Measurements from ENCODE around the gene ATP6V1B1.

Gene ATP6V1B1

DNA sequence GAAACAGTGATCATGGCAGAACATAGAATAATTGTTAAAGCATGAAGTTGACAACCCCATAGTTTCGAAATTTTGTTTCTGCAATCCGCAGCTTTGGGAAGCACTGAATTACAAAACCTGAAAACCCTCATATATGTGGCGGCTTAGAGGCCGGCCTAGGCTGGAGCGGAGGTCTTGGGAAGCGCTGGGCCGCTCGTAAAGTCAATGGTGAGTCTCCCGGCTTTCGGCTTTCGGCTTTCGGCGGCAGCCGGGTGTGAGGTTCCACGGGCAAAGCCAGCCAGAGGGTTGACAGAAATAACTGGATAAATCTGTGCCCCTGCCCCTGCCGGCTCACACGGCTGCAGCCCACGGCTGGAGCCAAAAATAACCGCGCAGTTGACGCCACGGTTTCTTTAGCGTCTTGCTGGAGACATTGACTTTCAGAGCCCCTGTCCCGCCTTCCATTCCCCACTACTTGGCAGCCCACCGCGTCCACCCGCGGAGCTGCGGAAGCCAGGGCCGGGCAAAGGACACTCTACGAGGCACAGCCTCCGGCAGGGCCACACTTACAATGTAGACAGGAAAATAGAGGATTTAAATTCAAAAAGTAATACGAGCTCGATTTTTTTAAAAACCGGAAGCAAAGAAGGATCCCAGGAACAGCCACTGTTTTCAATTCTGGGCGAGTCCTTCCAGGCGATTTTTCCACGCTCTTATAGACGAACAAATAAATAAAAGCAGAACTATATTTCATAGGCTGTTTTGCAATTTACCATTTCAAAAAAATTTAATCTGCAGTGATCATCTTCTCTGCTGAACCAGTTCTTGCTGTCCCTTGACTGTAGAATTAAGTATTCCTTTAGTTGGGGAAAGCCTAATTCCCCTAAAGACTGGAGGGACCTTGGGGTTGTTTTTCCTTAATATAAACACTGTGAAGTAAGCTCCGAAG lies 28.3 kb upstream of the ATP6V1B1 start:
- no peak for TF ChIP-seq Cebpa-rat (IDR thresholded peaks at IDR 0.05)
- Histone ChIP-seq H3K27me3 (peaks cover 58% of the 10 kb centered on the region), H3K27ac (no peak overlapping the region), H3K4me2 (no peak overlapping the region), H3K4me1 (no peaks in the 10 kb centered on the region), H3K36me3 (no peaks in the 10 kb centered on the region), H3K9me3 (peaks cover 22% of the 10 kb centered on the region), H3K9ac (no peak overlapping the region), H4K20me1 (no peaks in the 10 kb centered on the region), H3K4me3 (no peak overlapping the region)

DNA sequence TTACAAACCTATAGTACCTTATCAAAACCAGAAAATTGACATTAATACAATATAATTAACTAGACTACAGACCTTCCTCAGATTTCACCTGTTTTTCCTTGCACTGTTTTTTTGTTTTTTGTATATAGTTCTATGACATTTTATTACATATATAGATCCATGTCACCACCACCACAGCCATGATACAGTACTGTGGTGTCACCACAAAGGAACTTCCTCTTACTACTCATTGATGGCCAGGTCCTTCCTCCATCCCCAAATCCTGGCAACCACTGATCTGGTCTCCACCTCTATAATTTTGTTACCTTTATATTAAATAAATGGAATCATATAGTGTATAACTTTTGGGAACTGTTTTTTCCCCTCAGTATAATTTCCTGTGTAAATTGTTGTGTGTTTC lies 19.4 kb upstream of the ATP6V1B1 start:
- no peak overlapping the region for H3K27ac ChIP-seq
- peaks cover 6% of the 10 kb centered on the region for H3K9me3 ChIP-seq
- H3K4me3 ChIP-seq, result no peak overlapping the region
- no peak overlapping the region for H3K4me2 ChIP-seq
- H3K27me3 ChIP-seq, result no peaks in the 10 kb centered on the region
- H4K20me1 ChIP-seq, result no peaks in the 10 kb centered on the region
- no peak for TF ChIP-seq Cebpa-rat (IDR thresholded peaks at IDR 0.05)
- no peak overlapping the region for H3K9ac ChIP-seq
- no peaks in the 10 kb centered on the region for H3K4me1 ChIP-seq
- H3K36me3 ChIP-seq, result no peaks in the 10 kb centered on the region

DNA sequence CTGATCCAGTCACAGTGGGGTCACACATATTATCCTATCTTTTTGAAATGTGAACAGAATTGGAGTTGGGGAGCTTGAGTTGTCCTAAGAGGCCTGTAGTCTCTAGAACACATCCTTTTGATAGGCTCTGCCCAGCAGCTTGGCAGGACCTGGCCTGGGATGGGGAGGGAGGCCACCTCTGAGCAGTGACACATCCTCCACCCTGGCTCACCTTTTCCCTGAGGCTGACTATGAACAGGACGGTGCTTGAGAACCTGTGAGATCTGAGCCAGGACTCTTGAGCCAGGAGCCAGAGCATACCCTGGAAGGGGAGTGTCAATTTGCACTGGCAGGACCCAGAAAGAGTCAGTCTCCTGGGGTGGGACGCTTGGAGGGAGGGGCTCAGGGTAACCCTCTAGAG lies 17.7 kb upstream of the ATP6V1B1 start:
- Histone ChIP-seq H3K36me3 (no peaks in the 10 kb centered on the region), H3K9ac (no peak overlapping the region), H3K9me3 (peaks cover 6% of the 10 kb centered on the region), H3K27ac (no peak overlapping the region), H3K4me3 (no peak overlapping the region), H3K4me1 (no peaks in the 10 kb centered on the region), H3K4me2 (no peak overlapping the region), H3K27me3 (no peaks in the 10 kb centered on the region), H4K20me1 (no peaks in the 10 kb centered on the region)
- TF ChIP-seq Cebpa-rat (IDR thresholded peaks at IDR 0.05), result no peak

DNA sequence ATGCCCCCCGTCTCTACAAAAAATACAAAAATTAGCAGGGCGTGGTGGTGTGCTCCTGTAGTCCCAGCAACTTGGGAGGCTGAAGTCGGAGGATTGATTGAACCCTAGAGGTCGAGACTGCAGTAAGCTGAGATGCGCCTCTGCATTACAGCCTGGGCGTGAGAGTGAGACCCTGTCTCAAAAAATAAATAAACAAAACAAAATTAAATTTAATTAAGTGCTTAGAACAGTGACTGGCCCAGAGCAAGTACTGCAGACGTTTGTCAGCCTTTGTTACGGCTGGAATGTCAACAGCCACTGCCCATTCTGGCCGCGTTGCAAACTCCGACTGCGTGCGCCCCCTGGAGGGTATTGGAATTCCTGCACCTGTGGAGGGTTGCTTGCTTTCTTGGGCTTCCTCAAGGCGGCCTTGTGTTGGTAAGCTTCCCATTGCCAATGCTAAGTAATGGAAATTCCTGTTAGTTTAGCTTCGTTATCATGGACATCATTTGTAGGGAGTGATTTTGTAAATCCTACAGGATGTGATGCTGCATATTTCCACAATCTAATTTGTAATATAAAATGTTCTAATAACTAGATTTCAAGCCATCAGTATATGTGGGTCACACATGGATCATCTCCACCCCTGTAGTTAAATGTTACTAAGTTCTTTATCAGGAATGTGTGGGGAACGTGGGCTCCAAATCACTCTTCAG lies 15.9 kb upstream of the ATP6V1B1 start:
- TF ChIP-seq Cebpa-rat (IDR thresholded peaks at IDR 0.05), result no peak
- Histone ChIP-seq H3K4me3 (no peak overlapping the region), H3K36me3 (no peaks in the 10 kb centered on the region), H3K27me3 (no peaks in the 10 kb centered on the region), H3K9me3 (peaks cover 6% of the 10 kb centered on the region), H3K4me1 (no peaks in the 10 kb centered on the region), H4K20me1 (no peaks in the 10 kb centered on the region), H3K9ac (no peak overlapping the region), H3K4me2 (no peak overlapping the region), H3K27ac (no peak overlapping the region)

DNA sequence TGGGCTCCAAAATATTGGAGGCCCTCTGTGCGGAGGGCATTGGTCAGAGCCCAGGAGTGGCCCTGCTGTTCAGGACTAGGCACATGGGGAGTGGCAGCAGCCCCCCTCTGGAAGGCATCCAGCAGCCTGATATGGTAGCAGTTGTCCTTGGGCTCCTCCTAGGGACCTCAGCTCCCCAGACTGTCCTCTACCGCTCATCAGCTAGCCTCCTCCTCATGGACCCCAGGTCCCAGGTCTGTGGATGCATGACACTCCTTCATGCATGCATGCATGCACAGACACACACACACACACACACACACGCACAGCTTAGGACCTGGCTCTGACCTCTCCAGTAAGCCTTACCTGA lies 15.4 kb upstream of the ATP6V1B1 start:
- Histone ChIP-seq H3K27ac (no peak overlapping the region), H3K27me3 (no peaks in the 10 kb centered on the region), H3K4me3 (no peak overlapping the region), H4K20me1 (no peaks in the 10 kb centered on the region), H3K36me3 (no peaks in the 10 kb centered on the region), H3K4me2 (no peak overlapping the region), H3K9me3 (peaks cover 6% of the 10 kb centered on the region), H3K9ac (no peak overlapping the region), H3K4me1 (peaks cover under 1% of the 10 kb centered on the region)
- TF ChIP-seq Cebpa-rat (IDR thresholded peaks at IDR 0.05), result no peak

DNA sequence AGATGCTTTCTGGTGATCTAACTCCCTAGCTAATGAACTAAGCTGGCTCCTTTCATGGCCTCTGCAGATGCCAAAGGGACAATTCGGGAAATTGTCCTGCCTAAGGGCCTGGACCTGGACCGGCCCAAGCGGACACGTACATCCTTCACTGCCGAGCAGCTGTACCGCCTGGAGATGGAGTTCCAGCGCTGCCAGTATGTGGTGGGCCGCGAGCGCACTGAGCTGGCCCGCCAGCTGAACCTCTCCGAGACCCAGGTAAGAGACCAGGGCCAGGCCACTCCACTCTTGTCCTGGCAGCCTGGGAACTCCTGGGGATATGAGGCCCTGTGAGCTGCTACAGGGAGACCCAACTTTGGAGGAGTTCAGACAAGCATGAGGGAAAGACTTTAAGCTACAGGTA lies 14.7 kb upstream of the ATP6V1B1 start:
- Histone ChIP-seq H3K9me3 (peaks cover 6% of the 10 kb centered on the region), H3K4me3 (no peak overlapping the region), H3K36me3 (no peaks in the 10 kb centered on the region), H3K27ac (no peak overlapping the region), H3K27me3 (no peaks in the 10 kb centered on the region), H4K20me1 (no peaks in the 10 kb centered on the region), H3K9ac (no peak overlapping the region), H3K4me2 (no peak overlapping the region), H3K4me1 (peaks cover 8% of the 10 kb centered on the region)
- no peak for TF ChIP-seq Cebpa-rat (IDR thresholded peaks at IDR 0.05)

DNA sequence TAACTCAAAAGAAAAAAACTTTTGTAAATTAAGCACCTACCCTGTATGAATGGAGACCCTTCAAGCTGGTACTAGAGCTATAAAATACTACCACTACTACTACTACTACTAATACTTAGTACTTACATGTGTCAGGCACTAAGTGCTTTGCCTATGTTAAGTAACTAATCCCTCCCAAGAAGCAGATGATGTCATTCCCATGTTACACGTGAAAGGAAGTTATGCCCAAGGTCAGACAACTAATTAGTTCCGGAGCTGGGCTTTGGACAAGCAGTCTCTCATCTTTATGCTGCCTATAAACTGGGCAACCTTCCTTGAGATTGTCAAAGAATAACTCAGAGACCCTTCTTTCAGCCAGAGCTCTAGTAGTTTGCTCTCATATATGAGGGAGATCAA lies 13.9 kb upstream of the ATP6V1B1 start:
- no peak overlapping the region for H3K9ac ChIP-seq
- no peak for TF ChIP-seq Cebpa-rat (IDR thresholded peaks at IDR 0.05)
- peaks cover 14% of the 10 kb centered on the region for H3K4me1 ChIP-seq
- no peaks in the 10 kb centered on the region for H4K20me1 ChIP-seq
- no peak overlapping the region for H3K4me3 ChIP-seq
- no peak overlapping the region for H3K4me2 ChIP-seq
- no peak overlapping the region for H3K27ac ChIP-seq
- no peaks in the 10 kb centered on the region for H3K27me3 ChIP-seq
- no peaks in the 10 kb centered on the region for H3K36me3 ChIP-seq
- peaks cover 6% of the 10 kb centered on the region for H3K9me3 ChIP-seq

DNA sequence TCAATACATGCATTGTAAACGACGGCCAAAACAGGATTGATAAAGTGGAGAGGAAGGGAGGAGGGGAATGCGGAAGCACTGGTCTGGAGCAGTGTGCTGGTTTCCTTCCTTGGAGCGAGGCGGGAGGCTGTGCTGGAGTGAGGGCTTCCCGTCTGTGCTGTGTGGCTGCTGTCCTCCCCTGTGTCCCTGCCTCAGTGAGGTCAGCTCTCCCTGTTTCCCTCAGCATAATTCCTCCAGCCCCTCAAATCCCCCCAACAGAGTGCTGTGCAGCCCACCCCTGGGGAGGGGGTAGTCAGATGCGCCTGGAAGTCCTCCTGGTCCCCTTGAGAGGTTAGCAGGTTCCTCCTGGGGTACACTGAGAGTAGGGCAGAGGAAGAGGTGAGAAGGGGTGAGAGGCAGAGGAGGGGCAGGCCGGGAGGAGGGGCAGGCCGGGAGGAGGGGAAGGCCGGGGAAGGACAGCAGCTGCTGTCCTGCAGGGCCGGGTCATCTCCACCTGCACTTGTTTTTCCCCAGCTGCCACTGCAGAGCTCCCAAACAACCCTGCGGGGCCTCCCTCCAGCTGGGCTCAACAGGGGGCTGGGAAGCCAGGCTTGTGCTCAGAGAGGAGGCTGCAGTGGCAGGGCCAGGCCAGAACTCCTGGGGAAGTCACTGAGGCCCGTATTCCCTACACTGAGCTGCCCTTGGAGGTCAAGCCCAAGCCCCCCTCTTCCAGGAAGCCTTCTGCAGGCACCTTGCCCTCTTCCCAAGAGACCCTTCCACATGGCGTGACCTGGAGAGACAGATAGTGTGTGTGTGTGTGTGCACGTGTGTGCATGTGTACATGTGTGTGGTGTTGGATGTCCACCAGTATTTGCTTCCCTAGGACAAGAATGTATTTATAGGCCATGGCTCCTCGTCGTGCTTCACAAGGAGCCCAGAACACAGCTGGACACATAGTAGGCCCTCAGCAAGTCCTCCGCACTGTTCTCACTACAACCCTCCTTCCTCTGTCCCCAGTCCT lies 13.2 kb upstream of the ATP6V1B1 start:
- Histone ChIP-seq H3K27me3 (no peaks in the 10 kb centered on the region), H3K4me2 (no peak overlapping the region), H4K20me1 (no peaks in the 10 kb centered on the region), H3K36me3 (no peaks in the 10 kb centered on the region), H3K9ac (no peak overlapping the region), H3K4me3 (no peak overlapping the region), H3K4me1 (peaks cover 14% of the 10 kb centered on the region), H3K9me3 (peaks cover 6% of the 10 kb centered on the region), H3K27ac (no peak overlapping the region)
- no peak for TF ChIP-seq Cebpa-rat (IDR thresholded peaks at IDR 0.05)

DNA sequence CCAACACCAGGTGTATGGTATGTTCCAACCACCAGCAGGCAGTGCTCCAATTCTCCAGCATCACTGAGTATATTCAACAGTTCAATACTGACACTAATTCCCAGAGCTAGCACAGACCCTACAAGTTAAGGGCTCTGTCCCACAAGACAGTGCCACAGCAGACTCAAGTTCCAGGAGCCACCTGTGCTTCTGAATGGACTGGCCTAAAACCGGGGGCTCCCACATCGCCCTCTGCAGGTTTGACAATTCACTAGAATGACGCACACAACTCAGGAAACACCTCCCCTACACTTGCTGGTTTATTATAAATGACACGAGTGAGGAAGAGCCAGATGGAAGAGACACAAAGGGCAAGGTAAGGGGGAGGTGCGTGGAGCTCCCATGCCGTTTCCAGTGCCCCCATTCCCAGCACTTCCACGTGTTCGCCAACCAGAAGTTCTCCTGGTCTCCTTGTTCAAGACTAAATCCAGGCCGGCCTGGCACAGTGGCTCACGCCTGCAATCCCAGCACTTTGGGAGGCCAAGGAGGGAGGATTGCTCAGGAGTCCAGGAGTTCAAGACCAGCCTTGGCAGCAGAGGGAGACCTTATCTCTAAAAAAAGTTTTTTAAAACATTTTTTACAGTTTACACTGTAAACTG lies 12.2 kb upstream of the ATP6V1B1 start:
- H3K9me3 ChIP-seq, result no peaks in the 10 kb centered on the region
- no peak overlapping the region for H3K9ac ChIP-seq
- no peak overlapping the region for H3K4me3 ChIP-seq
- no peak for TF ChIP-seq Cebpa-rat (IDR thresholded peaks at IDR 0.05)
- no peak overlapping the region for H3K4me2 ChIP-seq
- no peak overlapping the region for H3K27ac ChIP-seq
- no peaks in the 10 kb centered on the region for H4K20me1 ChIP-seq
- H3K4me1 ChIP-seq, result peaks cover 18% of the 10 kb centered on the region
- no peaks in the 10 kb centered on the region for H3K27me3 ChIP-seq
- no peaks in the 10 kb centered on the region for H3K36me3 ChIP-seq
